Lung (tissue), 16 donors: ENCODE results near the gene VGLL3. TPM values are rescaled to one million over a fixed set of nuclear protein-coding genes. Genes with fewer than 3 reads are reported as not detected.

Source experiments
- ATAC-seq: fragments of 200-7000 bp; cut with Tn5 transposase; one replicate; pipeline ENCODE4 v1.9.1; 2020; ENCODE audit warnings: moderate number of reproducible peaks; ENCODE audit not compliant: insufficient read depth, low FRiP score
- DNase-seq, 3 donors: peaks; one replicate each; pipeline ENCODE4 v3.0.0-alpha.2; 2013 to 2017
- H3K27ac ChIP-seq, 2 donors: one replicate each; pipeline ENCODE4 v1.5.1; 2013; ENCODE audit warnings: mild to moderate bottlenecking in 2 of 2, moderate library complexity in 2 of 2, control low read depth in 1 of 2, inconsistent platforms in 1 of 2, low read depth in 1 of 2, low read length in 1 of 2
- H3K27me3 ChIP-seq, 3 donors: one replicate each; pipeline ENCODE4 v1.5.1; 2013; ENCODE audit warnings: low read length in 2 of 3; ENCODE audit not compliant: control insufficient read depth in 3 of 3, insufficient read depth in 3 of 3
- H3K36me3 ChIP-seq, 4 donors: one replicate each; pipeline ENCODE4 v1.5.1; 2013; ENCODE audit warnings: low read length in 4 of 4, mild to moderate bottlenecking in 1 of 4, moderate library complexity in 1 of 4; ENCODE audit not compliant: control insufficient read depth in 4 of 4, insufficient read depth in 4 of 4
- H3K4me1 ChIP-seq, 5 donors: one replicate each; pipeline ENCODE4 v1.5.1; 2013; ENCODE audit warnings: low read length in 5 of 5, mild to moderate bottlenecking in 2 of 5, moderate library complexity in 1 of 5; ENCODE audit not compliant: control insufficient read depth in 5 of 5, insufficient read depth in 5 of 5
- H3K4me3 ChIP-seq: one replicate; pipeline ENCODE4 v1.5.1; 2013; ENCODE audit warnings: mild to moderate bottlenecking, control low read depth, moderate library complexity
- H3K9ac ChIP-seq, 2 donors: one replicate each; pipeline ENCODE4 v1.5.1; 2013; ENCODE audit warnings: low read length in 2 of 2, control low read depth in 1 of 2; ENCODE audit not compliant: insufficient read depth in 1 of 2
- H3K9me3 ChIP-seq, 4 donors: one replicate each; pipeline ENCODE4 v1.5.1; 2013; ENCODE audit warnings: low read length in 3 of 4, mild to moderate bottlenecking in 1 of 4, moderate library complexity in 1 of 4; ENCODE audit not compliant: control insufficient read depth in 4 of 4, insufficient read depth in 3 of 4
- CTCF ChIP-seq: IDR thresholded peaks from 2 replicates; pipeline ENCODE4 v1.5.1; 2012; ENCODE audit warnings: mild to moderate bottlenecking; ENCODE audit errors: control extremely low read depth, extremely low read depth
- WGBS, 2 donors: extraction: QIAGEN DNeasy Blood & Tissue Kit; methylation state at CpG; one replicate each; pipeline ENCODE4 v1.1.7; 2013; 5-methylcytosine and 5-hydroxymethylcytosine counted together
- long read RNA-seq, 5 donors: transcript quantifications; one replicate each; lab custom pipeline, GENCODE V29; 2026
- polyA plus RNA-seq, 2 donors: library from polyadenylated mRNA; stranded (reverse); fragments of 200-250 nt; gene quantifications; one replicate each; pipeline ENCODE4 v1.2.1, GENCODE V29; 2013
- total RNA-seq, 2 donors: library from RNA; depleted of rRNA in 1 of 2; stranded (reverse); fragments of >200 nt in 1 of 2; gene quantifications; one replicate each; pipeline ENCODE4 v1.2.1, GENCODE V29; 2014 to 2021
- donor health status: control.
- donor health status: control.
- donor health status: Bipolar disorder and iron deficiency.
- donor health status: healthy.
- donor health status: DM: yes; HTN: yes; CAD: no.

The VGLL3 gene
- total RNA-seq = 10 to 100 TPM; 32.8 to 49.2 TPM
- 1 to 10 TPM; 4.3 to 7.4 TPM for polyA plus RNA-seq
- long read RNA-seq, donor 1, full-length matches to known transcripts = 3 of 3 reads
- long read RNA-seq, donor 1, partial matches to known transcripts = 0 of 3 reads
- long read RNA-seq, donor 1, other reads (novel, unspliced or antisense) = 0 of 3 reads
- long read RNA-seq, donor 2 = 0 reads
- long read RNA-seq, donor 3, full-length matches to known transcripts = 2 of 2 reads
- long read RNA-seq, donor 3, partial matches to known transcripts = 0 of 2 reads
- long read RNA-seq, donor 3, other reads (novel, unspliced or antisense) = 0 of 2 reads
- long read RNA-seq, donor 4, partial matches to known transcripts = 0 of 1 reads
- long read RNA-seq, donor 4, other reads (novel, unspliced or antisense) = 0 of 1 reads
- long read RNA-seq, donor 5, full-length matches to known transcripts = 2 of 2 reads
- long read RNA-seq, donor 5, partial matches to known transcripts = 0 of 2 reads
- long read RNA-seq, donor 5, other reads (novel, unspliced or antisense) = 0 of 2 reads

- no peak for TF ChIP-seq CTCF
- H3K4me1 ChIP-seq = peaks cover 0 to 47% (median 3%) of the 10 kb centered on the region in 5 donors
- no peaks in the 10 kb centered on the region for H3K36me3 ChIP-seq
- peak within 1 kb of the TSS; percentile 78 to 99 for H3K9ac ChIP-seq
- no peaks in the 10 kb centered on the region for H3K9me3 ChIP-seq
- DNase-seq (peak; percentile 95 to 96 (median 96)), ATAC-seq (peak; percentile 82)
- WGBS, 2 donors = 1% methylated on average over 65 to 77 of the region's 77 CpGs
- H3K27ac ChIP-seq = peak within 1 kb of the TSS; percentile 71 to 88
- H3K4me3 ChIP-seq = peak within 1 kb of the TSS; percentile 71
- no peaks in the 10 kb centered on the region for H3K27me3 ChIP-seq
Measured at GRCh38 chr3:86990734-86991481, at the start of gene VGLL3. VGLL3 (minus strand) TSS chr3:86991149; CDS start chr3:86990743, 406 bp downstream.

- no peak for ATAC-seq
- no peak overlapping the region for H3K4me3 ChIP-seq
- TF ChIP-seq CTCF = no peak
- H3K4me1 ChIP-seq = peaks cover 0 to 8% (median 2%) of the 10 kb centered on the region in 5 donors
- H3K9me3 ChIP-seq = peaks cover 0 to 6% (median 0%) of the 10 kb centered on the region in 4 donors
- no peak overlapping the region for H3K27ac ChIP-seq
- 80 to 84% methylated on average over 3 of the region's 3 CpGs for WGBS, 2 donors
- no peaks in the 10 kb centered on the region for H3K36me3 ChIP-seq
- no peak for DNase-seq
- no peak overlapping the region for H3K9ac ChIP-seq
- no peaks in the 10 kb centered on the region for H3K27me3 ChIP-seq
Measured at GRCh38 chr3:87037652-87038051, 46.7 kb upstream of the VGLL3 start.

- no peaks in the 10 kb centered on the region for H3K36me3 ChIP-seq
- no peak overlapping the region for H3K9ac ChIP-seq
- no peak overlapping the region for H3K27ac ChIP-seq
- 73 to 89% methylated on average over 6 of the region's 6 CpGs for WGBS, 2 donors
- DNase-seq (no peak), ATAC-seq (no peak)
- H3K4me3 ChIP-seq = no peak overlapping the region
- H3K4me1 ChIP-seq = peaks cover 0 to 2% (median 0%) of the 10 kb centered on the region in 5 donors
- TF ChIP-seq CTCF = no peak
- H3K9me3 ChIP-seq = peaks cover 0 to 6% (median 0%) of the 10 kb centered on the region in 4 donors
- H3K27me3 ChIP-seq = no peaks in the 10 kb centered on the region
Measured at GRCh38 chr3:87036671-87037070, 45.7 kb upstream of the VGLL3 start.
